HT1080 (cell line): ENCODE measurements around the gene DLGAP1. TPM values are rescaled to one million over a fixed set of nuclear protein-coding genes. Genes with fewer than 3 reads are reported as not detected.

Source experiments
- DNase-seq: peaks from one replicate; pipeline ENCODE4 v3.0.0-alpha.2; 2015; ENCODE audit warnings: low read depth
- total RNA-seq: library from RNA; depleted of rRNA; stranded (reverse); fragments of >200 nt; shearing (Covaris generic); gene quantifications from 2 replicates; pipeline ENCODE4 v1.2.3, GENCODE V29; 2014

Gene DLGAP1
- total RNA-seq, 1 experiment from 2014 or later = not detected

- DNase-seq = no peak
Observed at GRCh38 chr18:3827236-3827845, 627.8 kb downstream of the DLGAP1 start.

- DNase-seq = no peak
Observed at GRCh38 chr18:3826021-3826420, 629.1 kb downstream of the DLGAP1 start.

- DNase-seq = no peak
Observed at GRCh38 chr18:3824101-3824500, 631.0 kb downstream of the DLGAP1 start.

- no peak for DNase-seq
Observed at GRCh38 chr18:3823073-3823472, 632.0 kb downstream of the DLGAP1 start.

GRCh38 chr18:3821524-3821923 lies 633.6 kb downstream of the DLGAP1 start:
- no peak for DNase-seq

- DNase-seq = no peak
Observed at GRCh38 chr18:3819961-3820360, 635.1 kb downstream of the DLGAP1 start.

GRCh38 chr18:3816610-3817363 lies 638.3 kb downstream of the DLGAP1 start:
- peak; percentile 84 for DNase-seq

- DNase-seq = no peak
Observed at GRCh38 chr18:3815991-3816390, 639.1 kb downstream of the DLGAP1 start.

- DNase-seq = no peak
Observed at GRCh38 chr18:3814816-3815215, 640.3 kb downstream of the DLGAP1 start.

GRCh38 chr18:3810296-3810695 lies 644.8 kb downstream of the DLGAP1 start:
- DNase-seq = no peak

- DNase-seq = peak; percentile 11
Observed at GRCh38 chr18:3808985-3809780, 645.9 kb downstream of the DLGAP1 start.

GRCh38 chr18:3806656-3807055 lies 648.5 kb downstream of the DLGAP1 start:
- DNase-seq = peak; percentile 10

GRCh38 chr18:3804336-3804735 lies 650.8 kb downstream of the DLGAP1 start:
- no peak for DNase-seq

GRCh38 chr18:3803350-3803749 lies 651.8 kb downstream of the DLGAP1 start:
- no peak for DNase-seq

GRCh38 chr18:3799515-3799914 lies 655.6 kb downstream of the DLGAP1 start:
- no peak for DNase-seq

GRCh38 chr18:3798032-3798431 lies 657.1 kb downstream of the DLGAP1 start:
- DNase-seq = no peak

- DNase-seq = no peak
Observed at GRCh38 chr18:3796434-3796833, 658.7 kb downstream of the DLGAP1 start.

- peak; percentile 98 for DNase-seq
Observed at GRCh38 chr18:3794537-3795348, 660.4 kb downstream of the DLGAP1 start.

GRCh38 chr18:3793545-3793944 lies 661.6 kb downstream of the DLGAP1 start:
- DNase-seq = peak; percentile 27

- DNase-seq = no peak
Observed at GRCh38 chr18:3793111-3793510, 662.0 kb downstream of the DLGAP1 start.

- DNase-seq = no peak
Observed at GRCh38 chr18:3792711-3793110, 662.4 kb downstream of the DLGAP1 start.
